CD4-positive, alpha-beta T cell treated with Interleukin-4 for 4 hours (primary cell): Measurements from ENCODE around the gene CMTM7.

ENCODE experiments used
- DNase-seq: peaks from one replicate; pipeline ENCODE4 v3.0.0-alpha.2; 2020

The CMTM7 gene

GRCh38 chr3:32495609-32496008 is 104.0 kb downstream of the CMTM7 start:
- DNase-seq: no peak

DNA sequence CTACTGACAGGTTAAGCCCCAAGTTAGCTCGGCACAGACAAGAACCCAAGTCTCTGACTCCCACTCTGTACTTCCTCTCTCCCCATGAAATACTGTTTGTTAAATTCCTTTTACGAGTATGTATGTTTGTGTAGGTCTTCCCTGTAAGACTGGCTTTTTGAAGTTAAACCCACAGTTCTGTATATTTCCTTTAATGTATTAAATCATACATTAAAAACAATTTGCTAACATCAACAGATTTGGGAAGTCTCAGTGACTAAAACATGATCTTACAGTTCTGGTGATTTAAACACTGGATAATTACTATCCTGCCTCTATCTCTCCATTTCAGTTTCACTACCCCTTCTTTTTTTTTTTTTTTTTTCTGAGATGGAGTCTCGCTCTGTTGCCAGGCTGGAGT is 106.6 kb downstream of the CMTM7 start:
- no peak for DNase-seq

GRCh38 chr3:32498992-32499391 is 107.3 kb downstream of the CMTM7 start:
- DNase-seq: no peak

DNA sequence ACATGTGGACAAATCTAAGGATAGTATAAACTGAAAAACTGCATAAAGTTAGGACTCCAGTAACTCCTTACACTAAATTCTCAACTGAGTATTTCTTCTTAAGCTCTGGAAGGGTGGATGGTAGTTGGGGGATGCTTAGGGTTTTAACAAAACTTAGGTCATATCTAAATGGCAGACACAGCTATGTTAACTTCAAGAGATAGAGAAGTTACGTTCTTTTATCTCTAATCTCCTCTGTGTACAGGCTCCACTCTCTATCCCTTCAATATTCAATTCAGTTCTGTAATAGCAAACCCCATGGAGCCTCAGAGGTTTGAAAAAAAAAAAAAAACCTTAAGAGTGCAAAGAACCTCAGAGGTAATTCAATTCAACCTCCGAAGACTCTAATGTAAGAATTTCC is 107.9 kb downstream of the CMTM7 start:
- DNase-seq: no peak

DNA sequence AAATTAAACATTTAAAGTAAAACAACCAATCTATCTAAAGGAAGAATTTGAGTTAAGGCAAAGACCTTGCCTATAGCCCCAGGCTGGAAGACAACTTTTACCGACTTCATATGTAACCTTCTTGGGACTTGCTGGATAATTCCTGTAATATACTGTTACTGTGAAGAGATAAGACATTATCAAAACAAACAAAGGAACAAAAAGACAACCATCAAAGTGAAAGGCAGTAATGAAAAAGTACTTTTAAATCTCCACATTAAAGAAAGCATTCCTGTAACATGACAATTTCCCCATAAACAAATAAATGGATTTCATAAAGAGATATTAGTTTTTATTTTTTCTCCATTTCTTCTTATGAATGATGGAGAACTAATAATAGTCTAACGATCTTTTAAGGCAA is 108.6 kb downstream of the CMTM7 start:
- DNase-seq: no peak

- peak; percentile 57 for DNase-seq
Observed at GRCh38 chr3:32500880-32501782, 109.5 kb downstream of the CMTM7 start.

DNA sequence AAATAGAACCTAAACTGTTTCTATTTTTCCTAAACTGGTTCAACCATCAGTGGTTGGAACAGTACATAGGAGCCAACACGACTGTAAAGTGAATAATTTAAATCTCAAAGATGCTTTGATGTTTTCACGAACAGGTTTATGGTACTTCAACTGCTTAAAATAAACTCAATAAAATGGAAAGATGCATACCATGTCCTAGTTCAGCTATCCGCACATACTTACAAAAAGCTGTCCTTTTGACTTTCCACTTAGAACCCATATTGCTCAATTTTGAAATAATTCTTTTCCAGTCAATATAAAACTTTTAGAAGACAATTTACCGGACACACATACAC is 110.1 kb downstream of the CMTM7 start:
- DNase-seq: no peak

- peak; percentile 65 for DNase-seq
Observed at GRCh38 chr3:32502118-32502945, 110.7 kb downstream of the CMTM7 start, which contains the start of gene CMTM6. CMTM6 (minus strand) TSS chr3:32502852; CDS start chr3:32502745, 107 bp downstream.

- DNase-seq: no peak
Observed at GRCh38 chr3:32502946-32503286, 111.3 kb downstream of the CMTM7 start.
